Stimulated activated CD4-positive, alpha-beta T cell treated with anti-CD3 and anti-CD28 coated beads, Interleukin-1b, Interleukin-23, amount 100 ng/mL, for 24 hours (primary cell): ENCODE measurements around the gene ITGB5.

ENCODE experiments used
- DNase-seq, 4 experiments: peaks; one replicate each; pipeline ENCODE4 v3.0.0-alpha.2; 2020; ENCODE audit warnings: low read depth in 4 of 4, low spot score in 1 of 4

Gene ITGB5

DNA sequence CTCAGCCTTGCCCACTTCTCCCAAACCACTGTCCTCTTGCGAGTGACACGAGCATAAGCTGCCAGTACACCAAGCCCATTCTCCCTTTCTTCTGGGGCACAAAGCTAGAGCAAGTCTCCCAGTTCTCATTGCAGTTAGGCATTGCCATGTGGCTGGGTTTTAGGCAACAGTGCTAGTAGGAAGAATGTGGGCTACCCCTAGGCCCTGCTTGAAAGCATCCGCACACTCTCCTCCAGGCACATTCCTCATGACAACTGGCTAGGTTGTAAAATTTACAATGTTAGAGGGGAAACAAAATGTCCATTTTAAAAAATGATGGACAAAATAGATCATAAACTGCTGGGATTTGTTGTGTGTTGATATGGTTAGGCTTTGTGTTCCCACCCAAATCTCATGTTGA is 19.7 kb downstream of the ITGB5 start:
- DNase-seq = no peak

DNA sequence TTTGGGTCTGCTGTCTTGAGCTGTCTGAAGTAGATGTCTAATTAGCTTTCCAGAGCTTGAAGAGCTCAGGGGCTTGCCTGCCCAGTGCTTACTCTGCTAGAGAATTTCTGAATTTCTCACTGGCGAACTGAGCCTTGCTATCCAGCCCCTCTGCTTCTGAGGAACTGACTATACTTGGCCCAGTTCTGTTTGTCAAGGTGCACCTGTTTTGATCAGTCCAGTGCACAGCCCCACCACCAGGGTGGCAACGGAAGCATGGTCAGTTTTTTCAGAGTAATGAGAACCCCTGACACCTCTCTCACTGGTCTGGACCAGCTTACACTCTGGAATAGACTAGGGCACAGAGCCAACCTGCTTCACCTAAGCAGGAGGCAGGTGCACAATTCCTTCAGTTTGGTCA is 25.2 kb downstream of the ITGB5 start:
- no peak for DNase-seq

GRCh38 chr3:124861041-124861440 is 26.1 kb downstream of the ITGB5 start:
- no peak for DNase-seq

DNA sequence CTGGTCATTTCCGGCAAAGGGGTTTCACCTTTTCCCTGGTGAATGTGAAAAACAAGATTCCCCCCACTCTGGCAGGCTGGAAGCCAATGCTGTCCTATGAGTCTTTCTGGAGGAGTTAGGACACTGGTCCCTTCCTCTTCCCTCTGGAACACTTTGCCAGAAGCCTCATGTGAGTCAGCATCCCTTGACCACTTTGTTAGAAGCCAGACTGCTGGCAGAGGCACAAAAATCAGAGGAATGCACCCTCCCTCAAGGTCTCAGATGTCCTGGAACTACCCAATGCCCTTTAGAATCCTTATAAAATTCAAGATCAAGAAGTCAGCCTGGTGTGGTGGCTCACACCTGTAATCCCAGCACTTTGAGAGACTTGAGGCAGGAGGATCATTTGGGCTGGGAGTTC is 26.6 kb downstream of the ITGB5 start:
- no peak for DNase-seq

DNA sequence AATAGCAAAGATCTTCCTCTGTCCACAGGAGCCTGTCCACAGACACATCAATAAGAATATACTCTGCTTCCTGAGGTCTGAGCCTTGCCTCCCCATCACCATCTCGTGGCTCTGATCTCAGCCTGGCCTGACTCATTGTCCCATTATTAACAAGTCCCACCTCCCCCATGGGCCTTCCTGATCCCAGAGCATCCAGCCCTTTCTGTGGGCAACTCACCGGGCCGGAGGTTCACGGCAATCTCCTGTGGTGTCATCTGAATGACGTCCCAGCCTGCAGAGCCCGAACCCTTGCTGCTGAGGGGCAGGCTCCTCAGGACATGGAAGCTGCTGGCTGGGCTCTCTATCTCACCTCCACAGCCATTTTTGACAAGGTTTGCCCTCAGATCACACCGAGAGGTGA is 28.1 kb downstream of the ITGB5 start:
- no peak for DNase-seq

DNA sequence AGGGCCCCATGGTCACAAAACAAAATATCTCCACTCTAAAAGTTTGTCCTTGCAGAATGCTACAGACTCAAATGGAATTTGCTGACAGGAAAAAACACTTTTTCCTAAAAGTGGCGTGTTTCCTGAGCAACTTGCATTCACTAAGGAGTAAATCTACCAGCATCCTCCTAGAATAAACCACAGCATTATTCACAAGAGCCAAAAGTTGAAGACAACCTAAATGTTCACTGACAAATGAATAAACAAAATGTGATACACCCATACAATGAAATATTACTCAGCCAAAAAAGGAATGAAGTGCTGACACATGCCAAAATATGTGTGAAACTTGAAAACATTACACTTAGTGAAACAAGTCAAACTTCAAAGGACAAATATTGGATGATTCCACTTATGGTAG is 28.9 kb downstream of the ITGB5 start:
- DNase-seq = no peak

DNA sequence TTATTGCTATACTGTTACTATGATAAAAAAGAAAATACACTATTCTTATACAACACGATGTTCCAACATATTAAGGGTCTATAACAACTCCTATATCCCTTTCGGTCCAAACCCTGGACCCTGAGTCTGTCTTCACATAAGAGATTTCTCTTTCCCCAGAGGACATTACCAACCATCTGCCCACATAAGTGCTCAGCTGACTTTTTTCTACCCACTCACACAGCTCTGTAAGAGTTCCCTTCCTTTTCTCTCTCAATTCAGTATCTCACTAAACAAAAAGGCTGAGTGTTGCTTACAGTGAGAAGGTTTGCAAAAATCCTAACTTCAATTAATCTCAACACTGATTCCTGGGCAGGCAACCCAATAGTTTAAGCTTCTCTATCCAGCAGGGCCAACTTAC is 30.5 kb downstream of the ITGB5 start:
- no peak for DNase-seq

GRCh38 chr3:124854009-124854408 is 33.2 kb downstream of the ITGB5 start:
- no peak for DNase-seq

DNA sequence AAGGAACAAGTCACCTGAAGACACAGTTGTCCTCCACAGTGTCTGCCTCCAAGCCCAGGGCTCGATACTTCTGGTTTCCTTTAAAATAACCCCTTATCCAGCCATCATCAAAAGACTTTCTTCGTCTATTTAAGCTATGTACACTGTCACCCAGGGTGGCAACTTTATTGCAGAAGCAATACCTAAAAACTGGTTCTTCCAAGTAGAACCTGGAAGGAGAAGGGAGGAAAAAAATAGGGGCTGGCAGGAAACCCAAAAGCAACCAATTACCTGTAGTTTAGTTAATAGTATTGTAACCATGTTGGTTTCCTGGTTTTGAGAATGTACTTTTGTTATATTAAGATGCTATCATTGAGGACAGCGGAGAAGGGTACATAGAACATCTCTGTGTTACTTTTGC is 33.7 kb downstream of the ITGB5 start:
- no peak for DNase-seq

DNA sequence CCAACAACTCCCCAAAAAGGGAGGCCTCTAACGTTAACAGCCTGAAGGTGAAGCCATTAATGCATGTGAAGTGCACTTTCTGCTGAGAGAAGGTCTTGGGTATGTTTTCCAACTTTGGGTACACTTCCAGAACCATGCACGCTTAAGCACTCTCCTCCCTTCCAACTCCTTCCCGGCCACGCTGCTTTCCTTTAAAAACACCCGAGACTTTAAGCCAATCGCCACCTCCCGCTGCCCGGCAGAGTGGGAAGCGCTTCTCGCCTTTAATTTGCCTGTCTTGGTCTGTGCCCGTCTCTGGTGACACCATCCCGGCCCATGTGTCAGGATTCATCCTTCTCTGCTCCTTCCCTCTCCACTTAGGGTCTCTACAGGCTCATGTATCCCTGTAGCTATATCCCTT is 35.3 kb downstream of the ITGB5 start:
- no peak for DNase-seq

DNA sequence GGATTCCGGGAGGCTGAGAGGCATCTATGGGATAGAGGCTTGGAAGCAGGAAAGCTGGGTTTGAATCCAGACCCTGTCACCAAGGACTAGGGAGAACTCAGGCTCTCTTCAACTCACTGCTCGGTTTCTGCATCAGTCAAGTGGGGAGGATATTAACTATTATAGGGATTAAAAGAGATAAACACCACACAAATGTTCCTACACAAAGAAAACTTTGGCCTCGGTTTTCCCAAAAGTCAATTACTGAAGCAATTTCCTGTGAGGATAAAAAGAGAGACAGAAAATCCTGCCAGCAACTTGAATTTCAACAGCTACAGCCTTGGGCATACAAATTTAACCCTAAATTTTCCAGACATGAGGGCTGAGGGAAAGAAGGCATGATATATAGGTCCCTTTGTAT is 36.0 kb downstream of the ITGB5 start:
- DNase-seq = no peak

- DNase-seq = no peak
Observed at GRCh38 chr3:124850633-124851032, 36.5 kb downstream of the ITGB5 start.

GRCh38 chr3:124850212-124850611 is 37.0 kb downstream of the ITGB5 start:
- DNase-seq = no peak

GRCh38 chr3:124848300-124848699 is 38.9 kb downstream of the ITGB5 start:
- DNase-seq = no peak

GRCh38 chr3:124847863-124848262 is 39.3 kb downstream of the ITGB5 start:
- DNase-seq = no peak

DNA sequence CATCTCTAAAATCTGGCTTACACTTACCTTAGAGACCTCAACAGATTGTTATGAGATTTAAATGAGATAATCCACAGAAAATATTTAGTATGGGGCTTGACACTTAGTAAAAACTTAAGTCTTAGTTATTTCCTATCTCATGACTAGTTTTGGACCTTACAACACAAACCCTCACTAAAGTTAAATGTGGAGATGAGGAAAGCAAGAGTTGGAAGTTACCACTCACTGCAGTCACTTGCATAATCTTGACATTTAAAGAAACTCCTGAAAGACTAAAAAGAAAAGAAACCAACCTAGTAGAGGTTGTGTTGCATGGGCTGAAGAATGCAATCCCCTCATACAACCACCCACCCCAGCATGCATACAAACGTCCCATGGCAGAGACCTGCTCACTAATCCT is 40.1 kb downstream of the ITGB5 start:
- no peak for DNase-seq

GRCh38 chr3:124846189-124846588 is 41.0 kb downstream of the ITGB5 start:
- no peak for DNase-seq

DNA sequence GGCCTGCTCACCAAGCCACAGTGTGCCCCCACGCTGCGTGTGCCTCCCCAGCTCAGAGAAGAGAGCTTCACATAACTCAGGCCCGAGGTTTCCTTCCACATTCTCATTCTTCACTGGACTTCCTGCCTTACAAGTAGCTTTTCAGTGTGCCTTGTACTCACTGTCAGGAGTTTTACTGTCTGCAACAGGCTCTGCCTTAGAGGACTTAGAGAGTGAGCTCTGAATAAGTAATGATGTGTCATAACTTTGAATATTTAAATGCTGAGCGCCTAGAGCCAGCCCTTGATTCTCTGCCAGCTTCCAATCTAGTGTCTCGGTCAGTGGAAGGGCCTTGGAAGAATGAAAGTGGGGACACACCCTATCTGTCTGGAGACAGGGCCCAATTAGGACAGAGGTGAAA is 41.8 kb downstream of the ITGB5 start:
- no peak for DNase-seq

- no peak for DNase-seq
Observed at GRCh38 chr3:124843506-124844177, 43.5 kb downstream of the ITGB5 start.

DNA sequence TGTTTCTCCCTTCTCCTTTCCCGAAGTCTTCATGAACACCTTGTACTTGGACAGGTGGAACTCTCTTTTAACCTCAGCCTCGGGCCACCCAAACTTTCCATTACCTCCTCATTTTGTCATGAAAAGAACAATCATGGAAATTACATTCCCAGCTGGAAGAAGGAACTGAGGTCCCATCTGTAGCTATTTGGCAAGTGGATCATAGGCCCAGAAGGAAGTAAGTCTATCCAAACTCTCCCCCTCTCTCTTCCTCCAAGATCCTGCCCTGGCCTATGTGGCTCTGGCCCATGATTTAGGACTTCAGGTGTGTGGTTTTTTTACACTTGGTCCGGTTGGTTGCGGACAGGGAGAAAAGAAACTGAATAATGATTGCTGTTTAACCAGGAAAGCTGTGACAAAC is 44.1 kb downstream of the ITGB5 start:
- no peak for DNase-seq

- no peak for DNase-seq
Observed at GRCh38 chr3:124841517-124841916, 45.6 kb downstream of the ITGB5 start.

DNA sequence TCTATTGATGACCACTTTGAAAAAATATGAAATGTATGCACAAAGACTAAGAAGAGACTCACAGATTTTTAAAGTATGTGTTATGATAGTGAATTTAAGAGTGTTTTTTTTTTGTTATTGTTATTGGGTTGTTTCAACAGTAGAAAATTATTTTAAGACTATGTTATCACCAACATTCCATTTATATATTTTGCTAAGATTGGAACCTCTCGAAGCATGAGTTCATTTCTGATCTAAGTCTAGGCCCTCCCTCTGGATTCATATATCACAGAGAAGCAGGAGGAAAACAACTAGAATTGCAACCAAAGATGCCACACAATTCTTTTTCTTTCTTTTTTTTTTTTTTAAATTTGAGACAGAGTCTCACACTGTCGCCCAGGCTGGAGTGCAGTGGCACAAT is 46.8 kb downstream of the ITGB5 start:
- no peak for DNase-seq

DNA sequence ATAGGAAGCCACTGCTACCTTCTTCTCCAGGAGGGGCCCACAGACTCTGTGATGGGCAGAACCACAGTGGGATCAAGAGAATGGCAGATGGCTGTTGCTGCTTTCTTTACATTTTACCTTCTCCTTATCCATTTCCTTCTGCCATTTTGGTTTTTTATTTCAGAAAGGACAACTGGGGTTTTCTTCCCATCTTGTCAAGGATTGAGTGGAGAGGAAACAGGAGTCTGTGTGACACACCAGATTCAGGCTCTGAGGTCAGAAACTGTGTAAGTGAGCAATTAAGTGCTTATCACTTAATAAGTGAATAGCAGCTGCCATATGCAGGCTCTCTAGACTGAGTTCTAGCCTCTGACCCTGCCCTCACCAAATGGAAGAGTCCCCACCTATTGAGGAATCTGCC is 47.3 kb downstream of the ITGB5 start:
- no peak for DNase-seq

DNA sequence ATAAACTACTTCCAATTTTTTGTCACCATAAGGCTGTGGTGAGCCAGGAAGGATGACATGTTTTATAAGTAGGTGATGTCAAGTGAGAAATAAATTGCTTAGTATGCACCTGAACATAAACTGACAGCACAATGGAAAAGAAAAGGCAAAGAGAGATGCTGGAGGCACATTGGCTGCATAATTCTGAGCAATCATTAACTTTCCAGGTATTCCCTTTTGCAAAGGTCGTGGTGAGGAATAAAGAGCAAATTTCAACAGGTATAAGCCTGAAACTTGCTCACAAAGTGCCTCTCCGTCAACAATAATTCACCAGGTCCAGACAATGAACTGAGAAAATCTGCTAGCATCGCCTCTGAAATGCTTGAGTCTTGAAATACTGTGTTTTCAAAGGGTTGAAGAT is 48.2 kb downstream of the ITGB5 start:
- DNase-seq = no peak
